Endothelial cell of umbilical vein (primary cell): ENCODE data around the gene CYSLTR2.

Source experiments
- EZH2 ChIP-seq: IDR thresholded peaks from 2 replicates; pipeline ENCODE4 v1.6.1; 2012; ENCODE audit warnings: borderline replicate concordance, low read depth, mild to moderate bottlenecking, moderate library complexity, low read length, inconsistent platforms; ENCODE audit not compliant: severe bottlenecking
- GATA2 ChIP-seq: IDR thresholded peaks from 2 replicates; pipeline ENCODE4 v1.7.0; 2011; ENCODE audit warnings: low read depth, mild to moderate bottlenecking, moderate library complexity, mixed read lengths, low read length; ENCODE audit not compliant: insufficient read length, insufficient read depth
- POLR2AphosphoS5 ChIP-seq: IDR thresholded peaks from 2 replicates; pipeline ENCODE4 v1.6.1; 2012; ENCODE audit warnings: low read depth, mild to moderate bottlenecking, control low read depth, low read length, moderate library complexity; ENCODE audit not compliant: insufficient read depth
- TF ChIP-seq, protein P1 (sequence below), 2 donors: IDR thresholded peaks; 1 replicate in 1 of 2; 2 replicates in 1 of 2; pipeline ENCODE4 v1.5.1; 2011; ENCODE audit warnings: low read length in 2 of 2, mild to moderate bottlenecking in 2 of 2, moderate library complexity in 2 of 2, control low read depth in 1 of 2, inconsistent platforms in 1 of 2, low read depth in 1 of 2; ENCODE audit not compliant: insufficient read depth in 1 of 2; ENCODE audit errors: extremely low read depth in 1 of 2
- TF ChIP-seq, protein P2 (sequence below): IDR thresholded peaks from 2 replicates; pipeline ENCODE4 v1.6.1; 2011; ENCODE audit not compliant: insufficient read depth, insufficient read length

DNA sequence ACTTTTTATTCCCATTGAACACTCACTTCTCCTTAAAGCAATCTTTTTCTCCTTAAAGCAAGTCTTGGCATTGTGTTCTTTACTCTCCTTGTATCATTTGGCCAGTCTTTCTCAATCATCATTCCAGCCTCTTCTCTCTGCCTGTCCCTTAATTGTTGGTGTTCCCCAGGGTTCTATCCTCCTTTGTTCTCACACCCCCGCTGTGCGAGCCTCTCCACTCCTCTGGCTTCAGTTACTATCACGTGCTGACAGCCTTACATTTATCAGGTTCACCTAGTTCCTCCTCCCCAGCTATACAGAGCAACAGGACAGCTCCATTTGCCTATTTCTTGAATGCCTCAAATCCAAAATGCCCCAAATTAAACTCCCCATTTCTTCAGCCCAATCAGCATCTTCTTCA lies 24.6 kb downstream of the CYSLTR2 start:
- TF ChIP-seq EZH2 (no peak), GATA2 (no peak), POLR2AphosphoS5 (no peak)
- TF ChIP-seq, protein P1, sequence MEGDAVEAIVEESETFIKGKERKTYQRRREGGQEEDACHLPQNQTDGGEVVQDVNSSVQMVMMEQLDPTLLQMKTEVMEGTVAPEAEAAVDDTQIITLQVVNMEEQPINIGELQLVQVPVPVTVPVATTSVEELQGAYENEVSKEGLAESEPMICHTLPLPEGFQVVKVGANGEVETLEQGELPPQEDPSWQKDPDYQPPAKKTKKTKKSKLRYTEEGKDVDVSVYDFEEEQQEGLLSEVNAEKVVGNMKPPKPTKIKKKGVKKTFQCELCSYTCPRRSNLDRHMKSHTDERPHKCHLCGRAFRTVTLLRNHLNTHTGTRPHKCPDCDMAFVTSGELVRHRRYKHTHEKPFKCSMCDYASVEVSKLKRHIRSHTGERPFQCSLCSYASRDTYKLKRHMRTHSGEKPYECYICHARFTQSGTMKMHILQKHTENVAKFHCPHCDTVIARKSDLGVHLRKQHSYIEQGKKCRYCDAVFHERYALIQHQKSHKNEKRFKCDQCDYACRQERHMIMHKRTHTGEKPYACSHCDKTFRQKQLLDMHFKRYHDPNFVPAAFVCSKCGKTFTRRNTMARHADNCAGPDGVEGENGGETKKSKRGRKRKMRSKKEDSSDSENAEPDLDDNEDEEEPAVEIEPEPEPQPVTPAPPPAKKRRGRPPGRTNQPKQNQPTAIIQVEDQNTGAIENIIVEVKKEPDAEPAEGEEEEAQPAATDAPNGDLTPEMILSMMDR (IDR thresholded peaks at IDR 0.05; ENCODE audit: extremely low read depth in 1 of 2, insufficient read depth in 1 of 2, low read depth in 1 of 2, low read length in 2 of 2): no peak
- TF ChIP-seq, protein P2, sequence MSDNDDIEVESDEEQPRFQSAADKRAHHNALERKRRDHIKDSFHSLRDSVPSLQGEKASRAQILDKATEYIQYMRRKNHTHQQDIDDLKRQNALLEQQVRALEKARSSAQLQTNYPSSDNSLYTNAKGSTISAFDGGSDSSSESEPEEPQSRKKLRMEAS: no peak
